Stimulated activated CD4-positive, alpha-beta T cell treated with anti-CD3 and anti-CD28 coated beads, Interleukin-12 subunit alpha, Interleukin-12 subunit beta, amount 100 ng/mL, for 24 hours (primary cell): ENCODE data around the gene IGFL2.
"Not testable (repeated sequence)": the region's sequence is repeated elsewhere in the genome, so short reads cannot be mapped to it uniquely, and the experiment has no call there.

ENCODE experiments used
- DNase-seq, 2 experiments: peaks; one replicate each; pipeline ENCODE4 v3.0.0-alpha.2; 2020; ENCODE audit warnings: low read depth in 2 of 2

Gene IGFL2

DNA sequence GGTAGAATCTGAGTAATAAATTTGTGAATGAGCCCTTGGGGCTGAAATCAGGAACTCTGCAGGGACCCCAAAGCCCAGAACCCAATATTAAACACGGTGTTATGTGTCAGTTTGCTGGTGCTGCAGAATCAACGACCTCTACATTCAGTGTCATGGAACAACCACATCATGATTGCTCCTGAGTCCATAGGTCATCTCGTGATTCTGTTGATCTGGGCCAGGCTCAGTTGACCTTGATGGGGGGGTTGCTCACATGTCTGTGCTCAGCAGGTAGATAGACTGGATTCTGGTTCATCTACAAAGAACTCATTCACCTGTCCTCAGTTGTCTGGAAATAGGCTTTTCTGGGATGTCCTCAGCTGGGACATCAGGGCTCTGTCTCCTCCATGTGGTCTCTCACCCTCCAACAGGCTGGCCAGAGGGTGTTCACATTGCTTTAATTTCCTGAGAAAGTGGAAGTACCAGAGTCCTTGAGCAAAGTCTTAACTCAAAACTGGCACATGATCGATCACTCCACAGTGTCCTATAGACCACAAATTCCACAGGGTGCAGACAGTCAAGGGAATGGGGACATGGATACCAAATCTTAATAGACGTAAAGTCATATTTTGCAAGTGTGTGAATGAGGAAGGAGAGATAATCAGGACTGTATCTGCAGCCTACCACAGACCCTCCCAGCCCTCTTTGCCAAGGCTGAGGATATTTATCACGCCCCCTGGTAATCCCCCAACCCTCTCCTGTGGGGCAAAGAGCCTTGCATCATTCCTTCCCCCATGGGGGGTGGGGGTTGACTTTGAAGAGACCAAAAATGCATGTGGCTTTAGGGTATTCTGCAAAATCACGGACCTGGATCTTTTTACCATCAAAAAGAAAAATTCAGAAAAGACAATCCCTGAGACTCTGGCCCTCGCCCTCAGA lies 42.2 kb downstream of the IGFL2 start:
- no peak for DNase-seq

DNA sequence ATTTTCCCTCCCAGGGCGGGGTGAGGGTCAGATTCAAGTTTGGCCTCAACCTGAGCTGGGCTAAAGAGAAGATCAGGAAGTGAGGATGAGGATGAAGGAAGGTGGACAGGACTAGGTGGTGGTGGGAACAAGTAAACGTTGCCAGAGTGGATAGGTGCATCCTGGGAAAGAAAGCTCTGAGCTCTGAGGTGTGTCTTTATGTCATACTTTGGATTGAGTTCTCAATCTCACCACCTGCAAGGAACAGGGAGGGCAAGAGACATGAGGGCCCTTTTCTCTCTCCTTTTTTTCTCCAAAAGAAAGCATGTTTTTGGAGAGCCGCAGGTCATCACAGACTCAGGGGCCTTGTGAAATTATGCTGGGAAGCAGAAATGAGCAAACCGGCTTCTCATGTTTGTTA lies 43.3 kb downstream of the IGFL2 start:
- DNase-seq = no peak

DNA sequence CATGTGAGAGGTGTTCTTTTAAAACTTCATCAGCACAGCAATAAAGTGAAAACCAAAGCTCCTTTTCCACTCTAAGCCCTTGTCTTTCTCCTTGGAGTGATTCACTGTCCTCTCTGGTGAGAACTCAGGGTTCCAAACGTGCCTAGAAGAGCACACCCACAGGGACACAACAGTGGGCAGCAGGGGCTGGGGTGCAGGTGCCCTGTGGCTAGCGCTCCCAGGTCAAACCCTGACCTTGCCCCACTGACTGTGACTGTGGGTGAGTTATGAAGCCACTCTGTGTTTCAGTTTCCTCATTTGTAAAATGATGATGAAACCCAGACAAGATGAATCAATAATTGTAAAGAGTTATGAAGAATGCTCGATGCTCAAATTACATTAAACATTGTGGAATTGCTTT lies 43.9 kb downstream of the IGFL2 start:
- no peak for DNase-seq

DNA sequence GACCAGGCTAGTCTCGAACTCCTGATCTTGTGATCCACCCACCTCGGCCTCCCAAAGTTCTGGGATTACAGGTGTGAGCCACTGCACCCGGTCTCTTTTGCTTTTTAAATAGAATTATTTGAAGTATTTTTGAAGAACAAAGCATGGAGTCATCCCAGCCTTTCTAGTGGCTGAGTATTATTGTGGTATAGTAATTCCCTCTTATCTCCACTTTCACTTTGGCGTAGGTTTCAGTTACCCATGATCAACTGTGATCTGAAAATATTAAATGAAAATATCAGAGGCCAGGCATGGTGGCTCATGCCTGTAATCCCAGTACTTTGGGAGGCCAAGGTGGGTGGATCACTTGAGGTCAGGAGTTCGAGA lies 44.6 kb downstream of the IGFL2 start:
- DNase-seq = not testable (repeated sequence)

DNA sequence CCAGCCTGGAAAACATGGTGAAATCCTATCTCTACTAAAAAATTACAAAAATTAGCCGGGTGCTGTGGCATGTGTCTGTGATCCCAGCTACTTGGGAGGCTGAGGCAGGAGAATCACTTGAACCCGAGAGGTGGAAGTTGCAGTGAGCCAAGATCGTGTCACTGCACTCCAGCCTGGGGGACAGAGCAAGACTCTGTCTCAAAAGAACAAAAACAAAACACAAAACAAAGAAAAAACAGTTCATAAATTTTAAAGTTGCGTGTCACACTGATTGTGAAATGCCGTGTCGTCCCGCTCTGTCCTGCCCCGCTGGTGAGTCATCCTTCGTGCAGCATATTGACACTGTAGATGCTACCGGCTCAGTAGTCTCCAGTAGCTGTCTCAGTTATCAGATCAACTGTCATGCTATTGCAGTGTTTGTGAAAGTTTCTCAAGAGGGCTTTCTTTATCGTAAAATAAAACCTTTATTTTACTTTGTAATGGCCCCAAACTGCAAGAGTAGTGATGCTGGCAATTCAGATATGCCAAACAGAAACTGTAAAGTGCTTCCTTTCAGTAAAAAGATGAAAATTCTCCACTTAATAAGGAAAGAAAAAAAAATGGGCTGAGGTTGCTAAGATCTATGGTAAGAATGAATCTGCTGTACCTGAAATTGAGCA lies 45.1 kb downstream of the IGFL2 start:
- DNase-seq = no peak

DNA sequence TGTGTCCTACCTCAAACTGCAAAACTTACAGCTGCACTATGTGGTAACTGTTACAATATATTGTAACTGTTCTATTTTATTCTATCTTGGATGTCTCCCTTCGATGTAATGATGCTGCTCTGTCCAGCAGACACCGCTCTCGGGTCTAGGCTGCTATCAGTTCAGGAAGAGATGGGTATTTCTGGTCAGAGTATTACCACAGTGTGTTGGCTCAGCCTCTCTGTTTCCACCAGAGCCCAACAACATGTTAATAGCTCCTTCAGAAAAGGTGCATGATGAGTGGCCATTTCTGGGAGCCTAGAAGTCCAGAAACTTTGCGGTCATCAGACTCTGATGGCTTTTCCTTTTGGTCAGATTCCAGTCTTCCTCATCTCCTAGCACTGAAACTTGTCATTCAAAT lies 45.6 kb downstream of the IGFL2 start:
- DNase-seq = no peak

DNA sequence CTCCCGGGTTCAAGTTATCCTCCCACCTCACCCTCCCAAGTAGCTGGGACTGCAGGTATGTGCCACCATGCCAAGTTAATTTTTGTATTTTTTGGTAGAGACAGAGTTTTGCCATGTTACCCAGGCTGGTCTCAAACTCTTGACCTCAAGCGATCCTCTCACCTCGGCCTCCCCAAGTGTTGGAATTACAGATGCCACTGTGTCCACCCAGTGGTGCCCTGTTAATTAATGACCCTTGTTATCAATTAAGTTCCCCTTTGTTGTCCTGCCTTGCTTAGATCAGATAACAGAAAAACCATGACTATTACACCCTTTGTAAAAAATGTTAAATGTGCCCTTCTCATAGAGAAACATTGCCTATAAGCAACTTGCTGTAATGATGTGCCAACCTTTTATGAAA lies 47.1 kb downstream of the IGFL2 start:
- no peak for DNase-seq

DNA sequence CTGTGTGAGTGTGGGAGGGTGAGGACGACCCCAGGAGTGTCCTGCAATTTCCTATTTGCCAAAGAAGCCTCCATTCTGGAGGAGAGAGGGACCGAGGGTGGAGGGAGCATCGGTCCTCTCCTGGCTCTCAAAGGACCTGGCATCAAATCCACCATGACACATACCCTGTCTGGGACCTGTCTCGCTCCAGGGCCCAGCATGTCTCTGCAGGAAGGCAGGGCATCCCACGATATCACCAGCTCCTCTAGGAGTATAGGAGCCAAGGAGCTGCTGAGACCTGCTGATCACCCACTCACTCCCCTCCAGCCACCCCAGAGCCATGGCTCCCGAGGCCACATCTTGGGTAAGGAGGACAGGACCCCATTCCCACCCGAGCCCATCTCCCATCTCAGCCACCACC lies 47.9 kb downstream of the IGFL2 start:
- not testable (repeated sequence) for DNase-seq

DNA sequence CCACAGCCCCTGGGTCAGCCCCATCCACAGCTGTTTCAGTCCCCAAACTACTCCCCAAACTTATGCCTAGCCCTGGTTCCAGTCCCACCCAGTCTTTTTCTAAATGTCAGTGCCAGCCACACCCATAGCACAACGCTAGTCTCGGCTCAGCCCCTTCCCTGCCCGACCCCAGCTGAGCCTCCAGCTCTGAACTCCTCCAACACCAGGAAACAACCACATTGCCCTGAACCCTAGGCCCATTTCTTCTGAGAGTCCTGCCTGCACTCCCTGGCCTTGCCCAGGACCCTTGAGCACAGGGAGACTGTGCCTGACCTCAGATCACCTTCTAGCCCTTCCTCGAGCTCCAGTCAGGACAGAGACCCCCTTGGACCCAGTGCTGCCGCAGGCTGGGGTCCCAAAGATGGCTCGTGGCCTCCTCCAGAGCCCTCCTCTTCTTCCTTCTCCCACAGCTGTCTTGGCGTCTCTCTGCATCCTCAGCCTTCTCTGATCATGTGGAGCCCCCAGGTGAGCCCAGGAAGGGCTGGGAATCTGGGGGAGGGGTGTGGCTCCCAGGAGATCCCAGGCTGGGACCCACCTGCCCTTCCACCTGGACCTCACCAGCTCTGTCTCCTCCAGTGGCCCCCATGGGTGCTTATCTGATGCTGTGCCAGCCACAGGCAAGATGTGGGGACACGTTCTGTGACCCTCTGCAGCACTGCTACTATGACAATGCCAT lies 48.5 kb downstream of the IGFL2 start:
- DNase-seq = no peak

DNA sequence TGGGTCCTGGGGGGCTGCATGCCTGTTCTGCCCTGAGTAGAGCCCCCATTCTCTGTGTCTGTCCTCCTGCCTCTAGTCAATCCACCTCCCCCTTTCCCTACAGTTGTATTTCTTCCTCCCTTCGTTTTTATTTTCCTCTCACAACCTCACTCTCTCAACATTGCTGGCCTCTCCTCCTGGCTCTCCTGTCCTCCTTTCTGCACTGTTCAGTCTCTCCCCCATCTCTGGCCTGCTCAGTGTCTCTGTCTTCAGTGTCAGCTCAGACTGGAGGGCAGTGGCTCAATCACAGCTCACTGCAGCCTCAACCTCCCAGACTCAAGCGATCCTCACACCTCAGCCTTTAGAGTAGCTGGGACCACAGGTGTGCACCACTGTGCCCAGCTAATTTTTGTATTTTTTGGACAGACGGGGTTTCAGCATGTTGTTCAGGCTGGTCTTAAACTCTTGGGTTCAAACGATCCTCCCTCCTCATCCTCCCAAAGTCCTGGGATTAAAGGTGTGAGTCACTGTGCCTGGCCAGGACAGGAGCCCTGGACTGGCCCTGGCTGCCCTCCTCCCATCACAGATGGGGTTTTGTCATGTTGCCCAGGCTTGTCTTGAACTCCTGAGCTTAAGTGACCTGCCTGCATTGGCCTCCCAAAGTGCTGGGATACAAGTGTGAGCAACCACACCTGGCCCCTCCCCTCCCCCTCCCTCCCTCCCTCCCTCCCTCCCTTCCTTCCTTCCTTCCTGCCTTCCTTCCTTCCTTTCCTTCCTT lies 49.5 kb downstream of the IGFL2 start:
- no peak for DNase-seq

DNA sequence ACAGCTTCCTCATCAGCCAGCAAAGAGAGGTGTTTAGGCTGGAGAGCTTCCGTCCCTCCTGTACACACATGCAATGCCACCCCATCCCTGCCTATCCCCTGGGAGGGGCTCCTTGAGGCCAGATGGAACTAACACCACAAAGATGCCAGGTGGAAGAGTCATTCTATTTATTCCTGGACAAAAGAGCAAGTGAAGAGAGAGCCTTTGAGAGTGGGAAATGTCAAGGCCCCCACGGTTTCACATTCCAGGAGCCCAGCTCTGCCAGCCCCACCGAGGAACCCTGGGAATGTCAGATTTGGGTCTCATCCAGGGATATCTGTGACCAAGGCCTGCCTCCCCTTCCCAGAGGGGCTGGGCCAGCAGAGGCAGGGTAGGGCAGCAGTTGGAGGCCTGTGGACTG lies 50.7 kb downstream of the IGFL2 start:
- DNase-seq = no peak

DNA sequence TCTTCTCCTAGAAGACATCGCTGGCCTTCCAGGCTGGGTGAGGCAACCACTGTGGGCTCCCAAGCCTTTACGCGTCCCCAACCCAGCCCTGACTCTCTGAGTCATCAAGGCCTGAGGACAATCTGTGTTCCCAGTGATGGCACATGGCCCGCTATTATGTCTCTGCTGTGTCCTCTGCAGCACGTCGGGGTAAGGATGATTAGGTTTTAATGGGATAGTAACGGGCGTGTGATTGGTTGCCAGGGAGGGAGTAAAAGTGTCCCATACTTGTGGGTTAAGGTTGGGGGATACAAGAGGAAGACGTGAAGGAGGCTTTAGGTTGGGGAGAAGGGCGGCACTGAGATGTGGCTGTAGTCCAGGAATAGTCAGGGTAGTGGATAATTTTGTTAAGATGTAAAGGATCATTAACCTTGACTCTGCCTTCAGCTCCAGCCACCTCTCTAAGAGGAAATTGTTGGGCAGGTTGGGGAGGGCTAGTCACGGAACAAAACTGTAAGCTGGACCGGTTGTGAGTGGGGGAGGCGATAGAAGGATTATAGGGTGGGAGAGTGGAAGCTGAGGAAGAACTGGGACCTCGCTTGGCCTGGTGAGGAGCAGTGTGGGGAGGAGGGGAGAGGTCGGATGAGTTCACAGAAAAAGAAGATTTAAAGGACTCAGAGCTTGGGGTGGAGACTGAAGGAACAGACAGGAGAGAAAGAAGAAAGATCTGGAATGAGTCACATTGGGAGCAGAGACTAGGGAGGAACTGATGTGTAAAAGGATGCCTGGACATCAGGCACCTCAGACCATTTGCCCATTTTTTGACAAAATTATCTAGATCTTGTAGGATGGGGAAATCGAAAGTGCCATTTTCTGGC lies 53.6 kb downstream of the IGFL2 start:
- no peak for DNase-seq

DNA sequence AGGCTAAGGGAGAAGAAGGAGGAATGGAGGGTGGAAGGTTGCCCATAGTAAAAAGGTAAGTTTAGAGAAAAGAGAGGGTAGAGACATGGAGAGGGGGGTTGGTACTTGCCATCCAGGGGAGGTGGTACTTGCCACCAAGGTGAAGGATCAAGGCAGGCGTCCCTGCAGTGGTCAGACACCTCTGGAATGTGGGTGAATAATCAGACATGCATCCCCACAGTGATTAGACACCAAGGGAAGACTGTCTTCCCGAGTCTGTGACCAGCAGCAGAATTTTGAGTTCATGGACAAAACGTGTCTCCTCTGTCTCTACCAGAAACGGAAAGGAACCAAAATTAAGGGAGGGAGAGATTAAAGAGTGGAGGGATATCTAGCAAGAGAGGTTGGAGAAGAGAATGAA lies 54.4 kb downstream of the IGFL2 start:
- DNase-seq = no peak

DNA sequence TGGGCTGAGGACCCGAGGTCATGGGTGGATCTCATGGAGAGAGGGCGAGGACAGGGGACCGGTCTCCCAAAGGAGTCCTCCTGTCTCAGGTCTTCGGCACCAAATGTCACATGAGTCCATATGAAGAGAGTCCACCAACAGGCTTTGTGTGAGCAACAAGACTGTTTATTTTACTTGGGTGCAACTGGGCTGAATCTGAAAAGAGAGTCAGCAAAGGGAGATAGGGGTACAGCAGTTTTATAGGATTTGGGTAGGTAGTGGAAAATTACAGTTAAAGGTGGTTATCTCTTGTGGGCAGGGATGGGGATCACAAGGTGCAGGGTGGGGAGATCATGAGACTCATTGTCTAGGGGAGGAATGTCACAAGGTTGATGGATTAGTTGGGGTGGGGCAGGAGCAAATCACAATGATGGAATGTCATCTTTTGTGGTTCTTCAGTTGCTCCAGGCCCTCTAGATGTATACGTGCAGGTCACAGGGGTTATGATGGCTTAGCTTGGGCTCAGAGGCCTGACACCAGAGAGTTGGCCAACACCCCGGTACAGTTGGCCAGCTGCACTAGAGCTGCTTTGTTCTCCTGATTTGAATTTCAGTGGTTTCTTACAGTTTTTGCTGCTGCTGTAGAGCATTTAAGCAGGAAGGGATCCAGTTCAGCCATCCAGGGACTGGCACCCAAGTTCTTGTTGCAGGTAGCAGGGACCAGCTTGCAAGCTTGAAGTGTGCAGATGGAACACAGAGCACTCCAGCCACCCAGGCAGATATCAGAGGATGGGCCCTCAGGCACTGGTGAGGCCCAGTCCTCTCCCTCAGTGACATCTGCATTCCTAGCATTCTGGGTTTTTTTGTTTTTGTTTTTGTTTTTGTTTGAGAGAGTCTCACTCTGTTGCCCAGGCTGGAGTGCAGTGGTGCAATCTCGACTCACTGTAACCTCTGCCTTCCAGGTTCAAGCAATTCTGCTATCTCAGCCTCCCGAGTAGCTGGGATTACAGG lies 55.1 kb downstream of the IGFL2 start:
- DNase-seq = no peak

DNA sequence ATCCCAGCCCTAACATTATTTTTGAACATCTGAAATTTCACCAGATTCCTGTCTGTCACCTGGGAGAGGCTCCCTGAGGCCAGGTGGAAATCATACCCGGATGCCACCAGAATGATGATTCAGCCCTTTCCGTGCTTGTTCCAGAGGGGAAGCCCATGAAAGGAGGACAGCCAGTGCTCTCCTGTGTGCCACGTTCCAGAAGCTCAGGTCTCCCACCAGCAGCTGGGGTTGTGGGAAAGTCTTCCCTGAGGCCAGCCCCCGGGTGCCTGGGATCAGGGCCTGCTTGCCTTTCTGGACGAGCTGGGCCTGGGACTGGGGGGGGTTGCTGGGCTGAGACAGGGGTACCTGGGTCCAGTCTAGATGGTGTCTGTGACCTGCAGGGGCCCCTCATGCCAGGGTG lies 56.0 kb downstream of the IGFL2 start:
- DNase-seq = no peak

DNA sequence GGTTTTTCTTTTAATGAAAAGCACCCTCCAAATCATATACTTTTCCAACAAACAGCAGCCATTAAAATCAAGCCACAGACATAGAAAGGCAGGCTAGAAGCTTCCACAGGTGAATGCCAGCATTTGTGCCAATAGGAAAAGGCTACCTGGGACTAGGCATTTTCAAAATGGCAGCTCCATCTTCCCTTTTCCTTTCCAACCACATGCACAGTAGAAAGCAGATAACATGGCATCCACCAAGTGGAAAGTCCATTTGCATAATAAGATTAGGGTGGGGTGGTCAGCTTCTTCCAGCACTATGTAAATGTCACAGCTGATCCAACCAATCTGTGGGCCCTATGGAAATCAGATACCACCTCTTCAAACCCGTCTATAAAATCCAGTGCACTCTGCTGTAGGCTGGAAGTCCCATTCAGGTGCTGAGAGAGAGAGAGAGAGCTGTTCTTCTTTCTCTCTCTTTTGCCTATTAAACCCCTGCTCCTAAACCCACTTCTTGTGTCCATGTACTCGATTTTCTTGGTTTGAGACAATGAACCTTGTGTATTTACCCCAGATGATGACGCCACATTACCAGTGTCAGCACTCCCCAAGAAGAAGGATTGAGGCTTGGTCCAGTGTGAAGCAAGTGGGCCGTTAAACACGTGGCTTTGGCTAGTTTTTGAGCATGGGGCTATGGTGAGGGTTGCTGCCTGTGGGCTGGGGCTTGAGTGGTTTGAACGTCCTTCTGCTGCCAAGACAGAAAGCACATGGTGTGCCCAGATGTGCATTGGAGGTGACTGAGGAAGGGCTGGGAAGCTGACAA lies 57.3 kb downstream of the IGFL2 start:
- DNase-seq = no peak

DNA sequence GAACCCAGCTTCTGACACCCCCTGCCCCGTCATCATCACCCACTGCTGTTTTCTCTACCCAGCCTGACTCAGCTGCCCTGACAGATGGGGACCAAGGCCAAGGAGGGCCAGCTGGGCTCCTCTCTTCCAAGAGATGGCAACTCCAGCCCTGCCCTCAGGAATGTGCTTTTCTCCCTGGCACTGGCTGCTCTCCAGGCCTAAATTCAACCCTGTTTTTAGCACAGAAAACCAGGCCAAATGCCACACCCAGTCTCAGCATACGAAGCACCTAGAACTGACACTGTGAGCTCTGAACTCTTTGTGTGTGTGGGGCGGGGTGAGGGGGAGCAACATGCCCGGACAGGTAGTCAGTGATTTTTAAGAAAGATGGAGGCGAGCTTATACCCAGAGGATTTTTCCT lies 58.1 kb downstream of the IGFL2 start:
- no peak for DNase-seq

DNA sequence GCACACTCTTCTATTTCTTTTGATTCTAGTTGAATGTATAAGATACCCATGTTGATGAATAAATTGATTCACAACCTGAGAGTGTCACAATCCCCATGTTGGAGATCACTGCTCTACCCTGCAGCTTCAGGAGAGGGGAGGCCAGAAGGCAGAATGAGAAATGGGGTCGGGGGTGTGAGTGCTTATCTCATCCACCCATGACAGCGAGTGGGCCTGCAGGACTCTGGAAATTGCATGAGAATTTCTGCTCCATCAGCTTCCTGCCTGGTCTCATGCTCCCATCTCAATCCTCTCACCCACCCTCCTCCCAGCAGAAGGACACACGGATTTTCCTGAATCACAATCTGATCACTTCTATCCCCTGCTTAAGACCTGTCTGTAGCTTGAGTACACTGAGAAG lies 58.6 kb downstream of the IGFL2 start:
- DNase-seq = no peak

DNA sequence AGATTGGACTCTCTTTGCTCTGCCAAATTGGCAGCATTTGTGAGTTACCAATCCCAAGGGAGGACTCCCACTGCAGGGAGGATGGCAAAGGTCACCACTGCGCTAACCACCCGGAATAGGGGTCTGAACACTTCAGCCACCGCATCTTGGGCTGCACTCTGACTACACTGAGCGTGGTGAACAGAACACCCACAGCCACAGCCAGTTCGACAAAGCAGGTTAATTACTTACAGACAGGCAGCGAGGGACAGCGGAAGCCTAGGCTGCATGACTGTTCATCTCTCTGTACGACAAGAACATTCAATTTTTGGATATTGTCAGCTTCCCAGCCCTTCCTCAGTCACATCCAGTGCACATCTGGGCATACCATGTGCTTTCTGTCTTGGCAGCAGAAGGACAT lies 59.8 kb downstream of the IGFL2 start:
- not testable (repeated sequence) for DNase-seq
